Fibroblast of villous mesenchyme (primary cell): ENCODE data around the gene NANOS2. TPM values are rescaled to one million over a fixed set of nuclear protein-coding genes. Genes with fewer than 3 reads are reported as not detected.

Experiments used
- DNase-seq: peaks from one replicate; pipeline ENCODE4 v3.0.0-alpha.2; 2010; ENCODE audit warnings: low read depth
- H3K4me3 ChIP-seq: 2 replicates; pipeline ENCODE4 v1.5.1; 2011; ENCODE audit warnings: low read depth, mild to moderate bottlenecking, low read length
- total RNA-seq: library from RNA; depleted of rRNA; stranded (reverse); fragments of >200 nt; gene quantifications from 2 replicates; pipeline ENCODE4 v1.2.3, GENCODE V29; 2012
- TF ChIP-seq, protein P1 (sequence below): IDR thresholded peaks from 2 replicates; pipeline ENCODE4 v1.5.1; 2012; ENCODE audit warnings: low read depth, mild to moderate bottlenecking, low read length; ENCODE audit not compliant: insufficient read depth

NANOS2 gene
- total RNA-seq, 1 donor = not detected

DNA sequence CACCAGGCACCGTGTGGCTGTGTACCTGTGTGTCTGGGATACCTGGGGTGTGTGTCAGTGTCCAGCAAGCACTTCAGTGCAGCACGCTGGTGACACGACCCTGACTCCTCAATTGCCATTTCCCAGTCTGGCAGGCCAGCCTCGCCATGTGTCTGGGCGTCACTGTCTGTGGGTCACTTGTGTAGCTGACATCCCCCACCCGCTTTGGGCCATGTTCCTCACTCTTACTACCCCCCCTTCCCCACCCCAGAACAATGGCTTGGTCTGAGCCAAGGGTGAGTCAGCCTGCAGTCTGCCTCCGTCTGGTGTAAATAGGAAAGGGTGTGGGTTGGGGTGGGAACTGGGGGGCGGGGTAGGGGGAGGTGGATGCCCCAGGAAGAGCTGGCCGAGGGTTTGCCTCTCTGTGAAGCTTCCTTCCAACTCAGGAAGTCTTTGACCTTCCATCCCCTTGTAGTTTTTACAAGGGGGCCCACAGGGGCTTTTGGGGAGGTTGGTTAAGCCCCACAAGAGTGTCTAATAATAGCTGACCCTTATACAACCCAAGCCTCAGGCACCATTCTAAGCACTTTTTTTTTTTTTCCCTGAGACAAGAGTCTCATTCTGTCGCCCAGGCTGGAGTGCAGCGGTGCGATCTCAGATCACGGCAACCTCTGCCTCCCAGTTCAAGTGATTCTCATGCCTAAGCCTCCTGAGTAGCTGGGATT is 41.5 kb upstream of the NANOS2 start:
- DNase-seq = no peak
- no peak overlapping the region for H3K4me3 ChIP-seq
- TF ChIP-seq, protein P1, sequence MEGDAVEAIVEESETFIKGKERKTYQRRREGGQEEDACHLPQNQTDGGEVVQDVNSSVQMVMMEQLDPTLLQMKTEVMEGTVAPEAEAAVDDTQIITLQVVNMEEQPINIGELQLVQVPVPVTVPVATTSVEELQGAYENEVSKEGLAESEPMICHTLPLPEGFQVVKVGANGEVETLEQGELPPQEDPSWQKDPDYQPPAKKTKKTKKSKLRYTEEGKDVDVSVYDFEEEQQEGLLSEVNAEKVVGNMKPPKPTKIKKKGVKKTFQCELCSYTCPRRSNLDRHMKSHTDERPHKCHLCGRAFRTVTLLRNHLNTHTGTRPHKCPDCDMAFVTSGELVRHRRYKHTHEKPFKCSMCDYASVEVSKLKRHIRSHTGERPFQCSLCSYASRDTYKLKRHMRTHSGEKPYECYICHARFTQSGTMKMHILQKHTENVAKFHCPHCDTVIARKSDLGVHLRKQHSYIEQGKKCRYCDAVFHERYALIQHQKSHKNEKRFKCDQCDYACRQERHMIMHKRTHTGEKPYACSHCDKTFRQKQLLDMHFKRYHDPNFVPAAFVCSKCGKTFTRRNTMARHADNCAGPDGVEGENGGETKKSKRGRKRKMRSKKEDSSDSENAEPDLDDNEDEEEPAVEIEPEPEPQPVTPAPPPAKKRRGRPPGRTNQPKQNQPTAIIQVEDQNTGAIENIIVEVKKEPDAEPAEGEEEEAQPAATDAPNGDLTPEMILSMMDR = no peak

DNA sequence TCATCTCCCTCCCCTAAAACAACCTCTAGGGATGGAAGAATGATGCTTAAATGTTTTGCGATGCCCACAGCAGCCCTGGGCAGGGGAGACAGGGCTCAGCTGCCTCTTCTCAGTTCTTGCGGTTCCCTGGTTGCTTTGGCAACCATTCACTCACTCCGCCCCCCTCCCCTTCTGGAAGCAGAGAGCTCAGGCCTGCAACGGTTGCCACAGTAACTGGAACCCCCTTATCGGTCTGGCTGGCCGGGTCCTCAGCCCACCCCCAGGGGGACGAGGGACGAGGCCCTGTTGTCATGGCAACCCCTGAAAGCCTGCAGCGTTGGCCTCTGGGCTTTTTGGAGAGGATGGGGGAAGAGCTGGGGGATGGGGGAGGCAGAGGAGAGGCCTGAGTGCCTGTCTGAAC is 39.6 kb upstream of the NANOS2 start:
- DNase-seq = no peak
- TF ChIP-seq, protein P1 = no peak
- no peak overlapping the region for H3K4me3 ChIP-seq

DNA sequence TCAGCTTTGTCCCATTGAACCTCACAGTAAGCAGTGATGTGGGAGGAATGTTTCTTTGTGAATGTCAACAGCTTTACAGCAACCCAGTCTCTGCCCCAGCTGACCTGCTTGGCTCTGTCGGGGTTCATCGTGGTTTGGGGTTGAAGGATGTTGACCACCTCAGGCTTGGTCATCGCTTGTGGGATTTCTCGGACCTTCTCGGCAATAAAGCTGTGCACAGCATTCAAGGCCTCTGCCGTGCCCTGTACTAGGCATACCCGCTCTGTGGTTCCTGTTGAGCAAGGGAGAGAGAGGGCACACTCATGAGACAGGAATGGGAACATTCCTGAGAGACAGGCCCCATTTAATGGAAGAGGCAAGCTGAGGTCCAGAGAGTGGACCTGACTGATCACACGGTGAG is 39.1 kb upstream of the NANOS2 start:
- TF ChIP-seq, protein P1 = no peak
- H3K4me3 ChIP-seq = no peak overlapping the region
- DNase-seq = no peak

DNA sequence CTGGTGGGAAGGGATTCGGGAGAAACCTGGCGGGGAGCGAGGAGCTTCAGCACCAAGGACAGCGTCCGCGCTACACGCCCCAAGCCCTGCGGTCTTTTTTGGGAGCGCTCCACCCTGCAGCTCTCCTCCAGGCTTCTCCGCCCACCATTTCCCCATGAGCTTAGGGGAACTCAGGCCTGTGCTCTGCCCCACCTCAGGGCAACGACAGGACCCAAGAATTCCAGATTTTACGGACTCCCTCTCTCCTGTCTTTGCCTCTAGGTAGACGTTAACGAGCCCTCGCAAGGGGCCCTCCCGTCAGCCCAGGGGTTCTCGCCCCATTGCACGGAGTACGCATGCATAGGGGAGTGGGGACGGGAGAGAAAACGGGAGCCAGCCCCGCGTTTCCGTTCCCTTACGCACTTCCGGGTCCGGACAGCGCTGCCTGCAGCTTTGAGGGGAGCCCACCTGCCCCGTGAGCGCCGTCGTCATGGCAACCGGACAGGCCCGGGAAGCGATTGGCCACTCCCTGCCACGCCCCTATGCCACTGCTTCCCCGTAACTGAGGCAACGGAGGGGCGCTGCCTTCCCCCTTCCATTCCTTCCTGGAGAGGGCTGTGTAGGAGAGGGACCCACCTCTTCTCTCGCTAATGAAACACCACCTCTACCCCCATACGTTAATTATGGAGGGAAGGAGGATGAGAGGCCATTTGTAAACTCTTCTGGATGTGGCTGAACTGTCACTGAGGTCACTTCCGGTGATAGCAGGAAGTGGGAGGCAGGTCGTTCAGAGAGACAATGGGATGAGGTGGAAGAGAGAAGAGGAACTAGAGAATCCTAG is 38.3 kb upstream of the NANOS2 start:
- TF ChIP-seq, protein P1 = no peak
- DNase-seq = peak; percentile 51
- H3K4me3 ChIP-seq = no peak overlapping the region

DNA sequence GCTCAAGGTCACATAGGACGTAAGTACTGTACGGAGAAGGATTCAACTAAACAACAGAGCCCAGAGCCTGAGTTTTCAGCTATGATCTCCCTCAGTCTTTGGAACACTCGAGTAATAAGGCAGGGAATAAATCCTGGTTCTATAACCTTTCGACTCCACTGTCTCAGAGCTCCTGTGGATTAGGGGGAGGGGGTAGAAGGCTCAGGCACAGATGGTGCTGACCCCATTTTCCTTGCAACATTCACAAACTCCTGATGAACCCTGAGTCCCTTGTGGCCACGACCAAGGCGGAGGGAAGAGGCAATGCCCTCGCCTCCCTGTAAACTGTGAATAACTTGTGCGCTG is 37.7 kb upstream of the NANOS2 start:
- DNase-seq = no peak
- TF ChIP-seq, protein P1 = no peak
- no peak overlapping the region for H3K4me3 ChIP-seq

DNA sequence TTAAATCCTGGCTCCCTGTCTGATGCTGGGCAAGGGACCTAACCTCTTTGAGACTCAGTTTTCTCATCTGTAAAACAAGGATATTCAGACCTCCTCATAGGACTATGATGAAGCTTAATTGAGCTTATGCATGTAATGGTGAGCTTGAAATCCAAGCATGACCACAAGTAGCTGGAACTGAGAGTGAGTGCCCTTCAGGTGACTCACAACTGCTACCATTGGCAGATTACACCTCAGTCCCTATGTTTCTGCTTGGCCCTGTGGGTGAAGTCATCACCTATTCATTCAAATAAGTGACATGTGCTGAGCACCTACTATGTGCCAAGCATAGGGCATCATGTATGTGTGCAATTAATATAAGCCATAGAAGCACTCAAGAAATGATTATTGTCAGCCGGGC is 33.3 kb upstream of the NANOS2 start:
- no peak for DNase-seq
- H3K4me3 ChIP-seq = no peak overlapping the region
- TF ChIP-seq, protein P1 = no peak

DNA sequence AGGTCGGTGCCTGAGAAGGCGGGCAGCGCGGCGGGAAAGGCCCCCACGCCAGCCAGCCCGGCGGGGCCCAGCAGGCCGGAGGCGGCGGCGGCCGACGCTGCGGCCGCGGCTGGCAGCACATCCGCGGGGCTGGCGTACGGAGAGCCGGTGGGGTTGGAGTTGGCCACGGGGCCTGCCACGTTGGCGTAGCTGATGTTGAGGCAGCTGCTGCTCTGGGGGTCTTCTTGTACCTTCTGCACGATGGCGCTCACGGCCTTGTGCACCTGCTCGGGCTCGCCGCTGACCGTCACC is 25.9 kb upstream of the NANOS2 start:
- TF ChIP-seq, protein P1 = no peak
- no peak overlapping the region for H3K4me3 ChIP-seq
- DNase-seq = no peak
